Measurements from ENCODE around the gene NEDD1.

Gene NEDD1

DNA sequence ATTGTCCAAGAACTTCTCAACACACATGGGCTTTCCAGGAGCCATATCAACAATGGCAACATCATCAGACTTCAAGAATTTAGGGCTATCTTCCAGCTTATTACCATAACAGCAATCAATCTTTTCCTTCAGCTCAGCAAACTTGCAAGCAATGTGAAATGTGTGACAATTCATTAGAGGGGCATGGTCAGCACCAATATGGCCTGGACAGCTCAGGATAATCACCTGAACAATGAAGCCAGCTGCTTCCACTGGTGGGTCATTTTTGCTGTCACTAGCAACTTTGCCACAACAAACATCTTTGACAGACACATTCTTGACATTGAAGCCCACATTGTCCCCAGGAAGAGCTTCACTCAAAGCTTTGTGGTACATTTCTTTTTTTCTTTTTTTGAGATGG, 5.9 kb upstream of the NEDD1 start:
- DNase-seq (ENCODE audit: low spot score) = no peak

DNA sequence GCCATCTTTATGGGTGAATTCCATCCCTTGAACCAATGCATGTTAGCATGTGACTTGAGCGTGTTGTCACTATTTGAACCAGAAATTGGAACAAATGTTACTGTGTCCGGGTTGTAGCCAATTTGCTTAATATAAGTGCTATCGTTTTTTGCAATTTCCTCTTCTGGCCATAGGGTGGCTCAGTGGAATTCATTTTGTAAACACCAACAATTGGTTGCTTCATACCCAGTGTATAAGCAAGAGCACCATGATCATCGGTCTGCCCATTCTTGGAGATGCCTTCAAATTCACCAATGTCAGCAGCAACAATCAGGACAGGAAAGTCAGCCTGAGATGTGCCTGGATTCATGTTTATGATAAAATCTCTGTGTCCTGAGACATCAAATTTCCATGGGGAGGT, 5.0 kb upstream of the NEDD1 start:
- DNase-seq (ENCODE audit: low spot score) = no peak

DNA sequence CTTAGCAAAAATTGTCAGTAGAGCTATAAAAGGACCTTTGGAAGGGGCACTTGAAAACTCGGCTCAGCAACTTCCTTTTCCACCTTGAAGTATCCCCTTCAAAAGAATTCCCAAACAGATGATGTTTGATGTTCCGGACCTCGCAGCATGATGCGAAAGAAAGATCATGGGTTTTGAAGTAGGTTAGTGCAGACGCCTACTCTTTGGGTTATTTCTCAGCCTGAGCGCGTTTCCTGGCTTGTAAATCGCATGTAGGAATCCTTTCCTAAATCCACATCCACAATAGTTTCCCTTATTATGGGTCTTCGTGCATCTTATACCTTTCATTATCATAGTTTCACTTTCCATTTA, 584 bp upstream of the NEDD1 start:
- DNase-seq (ENCODE audit: low spot score) = no peak

DNA sequence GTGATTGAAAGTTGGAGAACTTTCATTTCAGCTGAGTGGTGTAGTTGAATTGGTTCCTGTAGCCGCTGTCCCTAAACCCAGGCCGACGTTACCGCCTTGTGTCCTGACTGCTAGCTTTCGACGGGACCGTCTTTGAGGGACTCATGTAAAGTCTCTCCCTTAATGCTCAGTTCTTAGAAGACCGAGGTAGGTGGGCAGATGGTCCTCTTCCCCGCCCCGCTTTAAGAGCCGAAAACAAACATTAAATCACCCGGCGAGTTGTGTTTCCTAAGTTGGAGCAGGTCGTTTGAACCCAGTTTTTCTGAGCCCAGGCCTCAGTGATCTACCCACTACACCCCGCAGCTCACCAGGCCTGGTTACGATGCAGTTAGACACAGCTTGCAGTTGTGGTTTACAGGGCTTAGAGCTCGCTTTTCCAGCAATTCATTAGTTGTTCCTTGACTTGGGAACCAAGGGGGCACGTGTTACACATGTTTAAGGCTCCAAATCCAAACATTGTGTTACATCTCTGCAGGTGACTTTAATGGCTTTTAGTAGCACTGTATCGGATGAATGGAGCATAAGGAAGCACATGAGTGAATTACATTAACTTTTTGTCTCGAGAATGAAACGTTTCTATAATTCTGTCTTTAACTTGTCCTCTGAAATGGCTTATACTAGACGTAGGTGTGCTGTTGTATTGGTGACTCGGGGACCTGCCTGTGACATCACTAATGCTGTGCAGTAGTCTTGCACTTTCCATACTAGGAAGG, 790 bp downstream of the NEDD1 start:
- peak; percentile 37 for DNase-seq (ENCODE audit: low spot score)

DNA sequence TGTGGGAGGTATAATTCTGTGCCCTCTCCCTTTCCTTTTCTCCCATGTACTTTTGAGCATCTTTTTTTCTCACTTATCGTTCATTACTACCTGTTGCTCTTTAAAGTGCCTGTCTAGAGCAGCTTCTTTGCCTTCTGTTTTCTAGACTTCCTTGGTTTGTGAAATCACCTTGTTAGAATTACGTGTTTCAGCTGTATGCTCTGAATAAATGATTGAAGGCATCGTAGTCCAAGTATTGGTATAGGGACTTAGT, 1.3 kb downstream of the NEDD1 start:
- no peak for DNase-seq (ENCODE audit: low spot score)

DNA sequence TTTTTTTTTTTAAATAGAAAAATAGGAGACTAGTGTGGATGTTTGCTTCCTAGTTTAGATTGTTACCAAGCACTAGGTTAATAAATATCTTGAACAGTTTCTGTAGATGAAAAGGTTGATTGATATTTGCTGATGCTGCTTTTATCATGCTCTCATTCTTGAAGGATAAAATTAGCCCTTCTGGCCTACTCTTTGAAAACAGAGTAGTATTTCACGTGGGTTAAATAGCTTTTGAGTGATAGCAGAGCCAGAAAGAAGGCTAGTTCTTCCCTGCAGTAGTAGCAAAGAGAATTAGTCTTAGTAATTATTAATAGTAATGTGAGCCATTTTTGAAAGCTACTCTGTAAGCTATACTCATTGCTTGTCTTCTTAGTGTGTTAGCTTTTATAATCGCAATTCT, 5.2 kb downstream of the NEDD1 start:
- DNase-seq (ENCODE audit: low spot score) = no peak

DNA sequence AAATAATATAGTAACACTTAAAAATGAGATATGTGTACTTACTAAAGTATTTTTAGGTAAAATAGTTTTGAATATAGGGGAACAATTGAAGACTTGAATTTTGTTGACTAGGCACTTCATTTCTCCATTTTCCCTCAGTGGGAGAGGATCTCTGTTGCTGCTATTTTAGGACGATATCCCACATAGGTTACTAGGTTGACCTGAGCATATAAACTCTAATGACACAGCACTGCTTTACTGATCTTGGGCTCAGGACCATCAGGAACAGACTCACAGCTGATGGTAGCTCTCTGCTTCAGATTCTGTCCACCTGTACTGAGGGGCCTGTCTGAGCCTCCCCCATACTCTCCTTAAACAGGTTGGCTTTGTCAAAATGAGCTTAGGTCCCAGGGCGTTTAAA, 5.9 kb downstream of the NEDD1 start:
- DNase-seq (ENCODE audit: low spot score) = no peak

DNA sequence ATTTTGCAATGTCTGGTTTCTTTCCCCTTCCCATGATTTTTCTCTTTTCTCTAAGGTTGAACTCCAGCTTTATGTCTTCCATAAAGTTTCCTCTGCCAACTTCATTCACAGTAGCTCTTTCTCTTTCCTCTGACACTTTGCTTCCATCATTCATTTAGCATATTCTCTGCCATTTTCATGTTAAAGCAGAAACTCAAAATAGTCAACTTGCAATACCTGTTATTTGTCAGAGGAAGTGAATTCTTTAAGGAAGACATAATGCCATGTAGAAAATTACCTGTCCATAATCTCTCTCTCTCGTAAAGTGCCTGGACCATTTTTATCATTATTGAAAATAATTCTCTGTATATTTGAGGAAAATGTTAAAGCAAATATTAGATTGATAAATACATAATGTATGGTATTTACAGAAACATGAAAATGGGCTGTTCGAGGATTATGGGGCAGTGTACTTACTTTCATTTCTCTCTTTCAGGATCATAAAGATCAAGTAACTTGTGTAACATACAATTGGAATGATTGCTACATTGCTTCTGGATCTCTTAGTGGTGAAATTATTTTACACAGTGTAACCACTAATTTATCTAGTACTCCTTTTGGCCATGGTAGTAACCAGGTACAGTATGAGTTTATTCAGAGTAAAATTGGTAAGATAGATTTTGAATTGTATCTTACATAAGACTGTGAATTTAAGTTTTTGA, 12.6 kb downstream of the NEDD1 start:
- no peak for DNase-seq (ENCODE audit: low spot score)

DNA sequence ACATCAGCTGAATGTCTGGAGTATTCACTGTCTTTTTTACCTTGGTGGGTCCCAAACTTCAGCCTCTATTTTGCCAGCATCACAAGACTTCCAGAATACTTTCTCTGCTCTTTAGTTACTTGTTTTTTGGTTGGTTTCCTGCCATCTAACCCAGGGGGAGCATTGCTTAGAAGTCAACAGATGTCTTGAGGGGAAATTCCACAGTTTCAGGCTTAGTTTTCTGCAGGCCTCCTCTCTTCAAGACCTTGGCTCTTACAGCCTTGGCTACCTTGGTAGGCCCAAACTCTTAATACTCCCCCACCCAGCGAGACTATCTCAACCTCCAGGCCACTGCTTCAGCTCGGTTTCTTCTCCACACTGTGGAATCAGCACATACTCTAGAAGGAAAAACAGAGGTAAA, 41.7 kb downstream of the NEDD1 start:
- DNase-seq (ENCODE audit: low spot score) = no peak

DNA sequence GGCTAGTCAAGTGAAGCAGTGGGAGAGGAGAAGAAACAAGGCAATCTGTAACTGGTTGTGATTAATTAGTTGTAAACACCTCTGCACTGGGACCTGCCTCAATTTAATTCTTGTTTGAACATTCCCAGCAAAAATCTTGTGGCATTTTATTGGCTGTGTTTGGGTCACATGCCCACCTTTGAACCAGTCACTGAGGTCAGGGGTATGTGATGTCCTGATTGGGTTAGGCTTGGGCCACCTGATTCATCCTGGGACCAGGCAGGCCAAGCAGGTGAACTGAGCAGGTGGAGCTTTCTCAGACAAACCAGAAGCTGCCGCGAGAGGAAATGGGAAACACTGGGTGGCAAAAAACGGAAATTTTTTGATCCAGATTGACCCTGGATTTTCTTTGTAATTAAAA, 72.5 kb downstream of the NEDD1 start:
- no peak for DNase-seq (ENCODE audit: low spot score)

DNA sequence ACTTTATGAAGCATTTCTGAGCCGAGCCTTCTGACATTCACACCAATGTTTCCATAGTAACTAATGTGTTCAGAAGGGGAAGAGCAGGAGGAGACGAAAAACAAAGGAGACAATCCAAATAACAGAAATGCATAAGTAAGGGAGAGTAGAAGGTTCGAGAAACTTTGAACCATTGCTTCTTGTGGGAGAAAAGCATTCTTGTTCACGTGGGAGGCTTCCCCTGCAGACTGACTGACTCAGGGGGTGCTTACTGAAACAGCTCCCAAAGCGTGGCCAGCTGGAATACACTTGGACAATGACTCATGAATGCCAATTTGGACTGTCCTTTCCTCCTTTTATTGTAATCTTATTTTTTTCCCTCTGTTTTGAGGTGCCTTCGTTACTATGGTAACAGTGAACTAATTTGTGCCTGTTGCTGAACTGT, 73.9 kb downstream of the NEDD1 start:
- DNase-seq (ENCODE audit: low spot score) = peak; percentile 87

DNA sequence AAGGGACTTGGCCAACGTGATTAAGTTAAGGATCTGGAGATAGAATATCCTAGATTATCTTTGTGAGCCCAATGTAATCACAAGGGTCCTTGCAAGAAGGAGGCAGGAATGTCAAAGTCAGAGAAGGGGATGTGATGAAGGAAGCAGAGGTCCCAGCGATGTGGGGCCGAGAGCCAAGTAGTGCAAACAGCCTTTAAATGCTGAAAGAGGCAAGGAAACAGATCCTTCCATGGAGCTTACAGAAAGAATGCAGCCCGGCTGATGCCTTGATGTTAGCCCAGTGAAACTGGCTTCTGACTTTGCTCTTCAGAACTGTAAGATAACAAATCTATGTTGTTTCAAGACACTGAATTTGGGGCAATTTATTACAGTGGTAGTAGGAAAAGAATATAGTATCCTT, 74.9 kb downstream of the NEDD1 start:
- DNase-seq (ENCODE audit: low spot score) = no peak

DNA sequence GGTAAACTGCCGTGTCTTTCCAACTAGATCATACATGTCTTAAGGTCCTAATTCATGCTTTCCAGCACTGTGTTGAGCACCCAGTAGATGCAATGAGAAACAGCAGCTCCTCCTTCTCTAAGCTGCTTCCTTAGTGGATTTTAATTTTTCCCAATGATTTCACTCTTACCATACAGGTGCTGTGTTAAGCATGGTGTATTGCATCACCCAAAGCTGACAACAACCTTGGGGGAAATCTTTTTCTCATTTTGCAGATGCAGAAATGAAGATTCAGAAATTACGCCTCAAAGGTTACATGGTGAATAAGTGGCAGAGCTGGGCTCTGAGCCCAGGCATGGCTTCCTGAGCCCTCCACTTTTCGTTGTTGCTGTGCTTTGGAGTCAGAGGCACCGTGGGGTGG, 75.6 kb downstream of the NEDD1 start:
- DNase-seq (ENCODE audit: low spot score) = no peak

DNA sequence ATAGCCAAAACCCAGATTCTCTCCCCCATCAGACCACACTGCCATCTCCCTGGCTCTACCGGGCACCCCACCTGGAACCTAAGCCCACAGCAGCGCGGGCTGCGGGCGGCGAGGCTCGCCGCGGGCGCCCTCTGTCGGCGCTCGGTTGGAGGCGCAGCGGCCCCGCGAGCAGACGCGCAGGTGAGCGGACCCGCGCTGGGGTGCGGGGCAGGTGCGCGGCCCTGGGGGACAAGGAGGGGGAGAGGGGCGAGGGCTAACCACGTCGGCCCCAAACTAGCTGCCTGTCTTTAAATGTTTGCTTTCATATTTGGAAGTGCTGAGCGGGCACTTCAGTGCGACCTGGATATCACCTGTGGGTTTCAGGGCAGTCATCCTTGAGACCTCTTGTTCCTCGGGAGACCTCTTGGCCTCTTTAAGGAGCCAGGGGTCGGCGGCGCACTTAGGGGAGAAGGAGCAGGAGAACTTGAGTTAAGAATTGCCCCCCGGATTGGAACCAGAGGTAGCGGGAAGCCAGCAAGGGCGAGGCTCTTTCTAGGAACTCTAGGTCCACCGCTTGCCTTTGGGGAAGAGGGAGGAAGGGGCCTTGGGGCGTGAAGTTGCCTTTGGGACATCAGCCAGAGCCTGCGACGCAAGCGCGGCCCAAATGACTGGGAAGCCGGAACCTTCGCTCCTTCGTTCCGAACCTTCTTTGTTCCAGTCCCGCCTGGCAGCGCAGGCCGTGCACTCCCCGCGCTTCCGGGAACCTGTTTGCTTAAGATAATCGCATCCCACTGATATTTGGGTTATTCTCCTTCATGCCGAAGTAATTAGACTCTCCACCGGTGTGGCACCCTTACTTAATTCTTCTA, 78.7 kb downstream of the NEDD1 start:
- DNase-seq (ENCODE audit: low spot score) = peak; percentile 69

DNA sequence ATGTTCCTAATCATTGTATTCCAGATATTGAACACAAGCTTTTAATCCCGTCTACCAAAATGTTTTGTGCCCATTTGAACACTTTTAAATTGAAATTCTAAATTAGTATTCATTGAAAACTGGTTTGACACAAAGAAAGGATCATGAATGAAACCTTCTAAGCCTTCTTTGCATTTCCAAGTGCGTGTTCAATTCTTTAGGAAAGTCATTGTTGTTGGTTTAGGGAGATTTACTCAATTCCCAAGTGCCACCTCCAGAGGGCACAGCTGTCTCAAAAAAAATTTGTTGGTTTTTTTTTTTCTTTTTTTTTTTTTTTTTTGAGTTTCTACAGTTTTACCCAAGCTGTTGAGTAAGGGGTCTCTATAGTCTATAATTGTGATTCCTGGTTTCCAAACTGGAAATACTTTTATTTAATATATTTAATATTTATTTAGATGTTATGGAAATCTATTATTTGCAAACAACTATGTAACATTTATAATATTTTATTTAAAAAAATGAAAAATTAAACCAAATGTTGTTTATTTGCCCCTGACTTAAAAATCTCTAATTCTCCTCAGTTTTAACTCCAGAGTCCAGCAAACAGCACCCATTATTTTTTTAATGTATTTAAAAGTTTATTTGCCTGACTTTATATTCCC, 79.9 kb downstream of the NEDD1 start:
- peak; percentile 59 for DNase-seq (ENCODE audit: low spot score)

DNA sequence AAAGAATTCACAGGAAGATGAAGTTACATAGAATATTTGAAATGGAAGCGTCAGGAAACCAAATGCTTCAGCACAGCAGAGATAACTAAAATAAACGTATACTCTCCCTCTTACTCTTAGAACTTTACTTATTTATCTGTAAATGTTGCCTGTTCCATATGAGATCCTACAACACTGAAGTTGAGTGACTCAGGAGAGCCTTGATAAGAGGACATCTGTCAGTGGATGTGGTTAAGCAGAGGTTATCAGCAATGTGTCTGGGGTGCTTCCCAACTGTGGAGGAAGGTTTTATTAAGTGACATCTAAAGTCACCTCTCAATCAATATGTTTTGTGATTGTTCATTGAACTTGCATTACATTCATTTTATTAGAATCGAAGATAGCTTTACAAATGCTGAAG, 81.9 kb downstream of the NEDD1 start:
- no peak for DNase-seq (ENCODE audit: low spot score)

DNA sequence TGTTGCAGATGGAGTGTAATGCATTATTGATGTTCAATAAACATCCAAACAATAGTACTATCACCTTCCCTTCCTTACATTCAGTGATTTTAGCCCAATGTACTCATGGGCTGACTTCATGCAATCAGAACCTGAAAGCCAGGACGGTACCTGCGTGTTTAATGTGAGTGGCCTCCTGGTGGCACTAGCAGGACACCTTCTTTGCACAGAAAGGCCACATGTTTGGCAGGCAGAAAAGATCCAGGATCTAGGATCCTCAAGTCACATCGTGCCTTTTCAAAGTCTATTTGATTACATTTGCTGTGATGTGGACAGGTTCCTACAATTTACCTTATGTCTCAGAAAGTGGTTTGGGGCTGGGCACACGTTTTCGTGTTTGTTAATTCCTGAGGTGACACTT, 82.9 kb downstream of the NEDD1 start:
- no peak for DNase-seq (ENCODE audit: low spot score)

DNA sequence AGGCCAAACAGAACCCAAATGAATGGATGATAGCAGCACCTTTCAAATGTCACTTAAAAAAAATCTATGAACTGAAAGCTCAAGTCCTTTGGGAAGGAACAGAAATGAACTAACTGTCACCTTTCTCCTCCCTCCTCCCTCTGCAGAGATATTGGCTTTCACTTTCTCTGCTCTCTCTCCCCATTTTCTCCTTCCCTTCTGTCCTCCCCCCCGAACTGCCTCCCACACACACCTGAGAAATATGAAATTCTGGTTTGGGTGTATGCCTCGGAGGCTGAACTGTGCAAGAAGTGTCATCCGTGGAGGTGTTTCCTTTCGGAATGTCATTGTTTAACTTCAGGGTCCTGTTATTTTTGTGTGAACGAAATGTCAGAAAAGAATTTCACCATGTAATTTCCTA, 87.8 kb downstream of the NEDD1 start:
- DNase-seq (ENCODE audit: low spot score) = no peak

DNA sequence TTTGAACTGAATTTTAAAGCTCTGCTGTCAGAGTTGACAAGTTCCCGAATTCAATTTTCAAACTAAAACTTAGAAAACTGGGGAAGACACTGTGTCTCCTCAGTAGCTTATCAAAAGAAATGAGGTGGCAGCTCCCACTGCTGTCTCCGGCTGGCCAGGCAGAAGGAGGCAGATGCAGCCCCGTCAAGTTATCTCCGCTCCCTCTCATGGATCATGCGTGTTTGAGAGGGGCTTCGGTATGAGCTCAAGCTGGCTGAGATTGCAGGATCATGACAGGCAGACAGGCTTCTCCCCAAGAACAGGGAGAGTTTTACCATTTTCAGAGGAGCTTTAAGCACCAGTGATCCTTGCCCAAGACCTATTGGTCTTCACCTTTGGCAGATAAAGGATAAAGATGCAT, 88.8 kb downstream of the NEDD1 start:
- DNase-seq (ENCODE audit: low spot score) = no peak

DNA sequence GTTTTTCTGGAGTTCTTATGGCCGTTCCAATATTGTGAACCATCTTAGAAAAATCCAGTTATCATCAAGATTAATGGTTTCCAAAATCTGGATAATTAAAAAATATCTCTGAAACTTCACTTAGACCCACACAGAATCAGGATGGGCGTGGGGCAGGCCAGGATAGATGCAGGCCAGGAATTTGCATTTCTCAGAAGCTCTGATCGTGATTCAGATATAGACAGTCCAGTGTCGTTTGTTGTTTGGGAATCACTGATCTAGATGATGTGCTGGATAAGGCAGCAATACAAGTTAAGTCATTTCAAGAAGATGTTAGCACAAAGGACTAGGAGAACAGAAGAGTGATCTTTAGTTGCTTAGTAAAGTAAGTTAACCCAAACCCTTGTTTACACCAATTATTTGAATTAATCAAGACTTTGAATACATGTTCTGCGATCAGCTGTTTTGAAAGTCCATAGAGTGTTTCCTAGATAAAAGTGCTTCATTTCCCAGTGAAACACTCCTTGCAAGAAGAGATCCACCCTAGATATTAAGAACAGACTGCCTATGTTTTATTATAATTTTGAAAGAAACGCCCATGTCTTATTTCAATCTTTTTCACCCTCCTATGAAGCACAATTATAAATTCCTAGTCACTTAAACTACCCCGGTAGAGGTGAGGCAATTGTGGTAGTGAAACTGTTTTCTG, 90.9 kb downstream of the NEDD1 start:
- no peak for DNase-seq (ENCODE audit: low spot score)

DNA sequence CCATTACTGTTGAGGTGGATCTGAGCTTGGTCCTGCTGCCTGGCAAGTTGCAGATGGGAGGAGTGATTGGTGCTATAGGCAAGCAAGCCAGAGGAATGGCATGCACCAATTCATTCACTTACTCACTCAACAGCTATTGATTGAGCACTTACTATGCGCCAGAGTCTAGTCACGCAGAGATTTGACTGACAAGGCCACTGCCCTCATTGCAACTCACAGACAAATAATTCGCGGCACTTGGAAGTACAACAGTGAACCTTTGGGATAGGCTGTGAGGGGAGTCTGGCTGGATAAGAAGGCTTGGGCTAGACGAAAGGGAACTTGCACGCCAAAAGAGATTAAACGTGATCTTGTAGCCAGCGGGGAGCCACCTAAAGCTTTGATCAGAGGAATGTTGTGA, 96.2 kb downstream of the NEDD1 start:
- DNase-seq (ENCODE audit: low spot score) = no peak
